GM18909 (cell line): ENCODE results near the gene BEX5.
"Not testable (repeated sequence)": the region's sequence is repeated elsewhere in the genome, so short reads cannot be mapped to it uniquely, and the experiment has no call there.

Source experiments
- ATAC-seq: cut with Tn5 transposase; IDR thresholded peaks from one replicate; pipeline ENCODE4 v1.9.1; 2021; ENCODE audit warnings: mild to moderate bottlenecking; ENCODE audit not compliant: unreplicated experiment, poor library complexity

BEX5 gene

DNA sequence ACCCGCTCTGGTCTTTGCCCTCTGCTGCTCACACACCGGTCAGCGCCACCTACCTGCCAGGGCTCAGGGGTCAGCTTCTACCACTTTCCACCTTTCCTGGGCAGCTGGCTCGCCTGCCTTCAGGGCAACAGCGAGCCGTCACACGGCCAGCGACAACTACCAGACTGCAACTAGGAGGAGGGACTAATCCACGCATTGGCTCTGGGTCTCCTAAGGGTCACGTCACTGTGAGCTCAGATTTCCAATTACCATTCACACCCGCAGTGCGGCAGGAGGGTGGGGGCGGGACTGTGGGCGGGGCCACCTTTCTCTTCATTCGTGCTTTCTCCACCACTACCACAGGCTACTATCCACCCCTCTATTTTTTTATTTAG is at the start of gene BEX5:
Gene BEX5, minus strand, starts transcription at position 172 of the 374 bp plus-strand sequence. CDS start 1,712 bp downstream, outside the sequence.
- peak; percentile 97 for ATAC-seq

DNA sequence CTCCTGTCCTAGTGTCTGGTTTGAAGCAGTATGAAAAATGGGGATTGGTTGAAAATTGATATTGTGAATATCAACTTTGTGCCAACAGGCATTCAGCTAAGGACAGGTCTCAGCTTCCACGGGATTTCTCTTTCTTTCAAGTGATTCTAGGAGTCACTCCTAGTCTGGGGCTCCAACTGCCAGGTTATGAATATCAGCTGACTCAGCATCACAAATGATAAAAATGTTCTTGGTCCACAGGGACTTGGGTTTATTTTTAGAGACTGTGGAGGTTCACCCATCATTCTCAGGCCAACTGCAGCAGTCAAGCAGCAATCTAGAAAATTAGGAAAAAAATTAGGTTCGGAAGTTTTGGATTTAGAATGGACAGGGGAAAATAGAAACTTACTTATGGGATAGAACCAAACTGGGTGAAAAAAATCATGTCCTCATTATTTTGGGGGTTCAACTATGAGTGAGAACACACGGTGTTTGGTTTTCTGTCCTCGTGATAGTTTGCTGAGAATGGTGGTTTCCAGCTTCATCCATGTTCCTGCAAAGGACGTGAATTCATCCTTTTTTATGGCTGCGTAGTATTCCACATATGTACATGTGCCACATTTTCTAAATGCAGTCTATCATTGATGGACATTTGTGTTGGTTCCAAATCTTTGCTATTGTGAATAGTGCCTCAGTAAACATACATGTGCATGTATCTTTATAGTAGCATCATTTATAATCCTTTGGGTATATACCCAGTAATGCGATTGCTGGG is 30.4 kb upstream of the BEX5 start:
- no peak for ATAC-seq

GRCh38 chrX:102154900-102155805 is 624 bp downstream of the BEX5 start:
- ATAC-seq = peak; percentile 32

DNA sequence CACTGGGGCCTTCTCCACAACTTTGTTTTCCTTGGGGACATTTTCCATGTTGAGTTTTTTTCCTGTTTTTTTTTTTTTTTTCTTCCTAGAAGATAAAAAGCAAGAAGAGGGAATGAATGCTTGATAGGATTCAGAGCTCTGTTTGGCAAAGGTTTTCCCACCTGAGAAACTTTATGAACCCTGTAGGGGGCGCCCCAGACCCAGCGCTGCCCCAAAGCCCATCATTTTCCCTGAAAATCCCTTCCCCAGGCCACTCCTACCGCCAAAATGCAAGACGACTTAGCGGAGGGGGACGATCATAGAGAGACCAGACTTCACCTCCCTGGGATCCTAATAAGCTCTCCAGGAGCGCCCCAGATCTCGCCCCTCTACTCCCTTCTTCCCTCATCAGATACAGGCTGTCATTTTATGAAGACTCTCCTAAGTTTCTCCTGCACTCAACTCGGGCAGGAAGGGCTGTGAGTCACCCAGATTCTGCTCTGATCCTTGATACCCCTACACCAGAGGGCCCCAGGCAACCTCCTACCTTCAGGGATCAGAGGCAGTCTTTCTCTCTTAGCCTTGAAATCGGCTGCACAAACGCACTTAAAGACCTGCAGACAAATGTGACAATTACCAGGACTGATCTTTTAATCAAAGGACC is 1.4 kb downstream of the BEX5 start:
- no peak for ATAC-seq

DNA sequence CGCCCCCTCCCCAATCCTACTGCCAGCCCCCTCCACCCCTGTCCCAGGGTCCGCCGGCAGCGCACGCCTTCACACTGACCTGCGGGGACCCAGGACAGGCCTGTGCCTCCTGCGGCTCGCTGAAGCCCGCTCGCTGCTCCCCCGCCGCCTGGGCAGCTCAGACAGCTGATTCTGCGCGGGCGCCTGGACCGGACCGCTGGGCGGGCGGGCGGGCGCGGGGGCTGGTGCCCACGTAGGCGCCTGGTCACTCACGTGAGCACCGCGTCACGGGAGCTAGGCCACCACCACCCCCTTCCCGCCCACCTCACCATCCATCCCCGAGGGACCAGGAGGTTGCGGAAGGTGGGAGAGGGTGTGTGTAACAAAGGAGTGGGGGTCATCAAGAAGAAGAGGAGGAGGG is 13.5 kb downstream of the BEX5 start, which contains the start of gene TCEAL6:
Gene TCEAL6, minus strand, starts transcription at position 208 of the 400 bp plus-strand sequence.
- ATAC-seq = not testable (repeated sequence)

DNA sequence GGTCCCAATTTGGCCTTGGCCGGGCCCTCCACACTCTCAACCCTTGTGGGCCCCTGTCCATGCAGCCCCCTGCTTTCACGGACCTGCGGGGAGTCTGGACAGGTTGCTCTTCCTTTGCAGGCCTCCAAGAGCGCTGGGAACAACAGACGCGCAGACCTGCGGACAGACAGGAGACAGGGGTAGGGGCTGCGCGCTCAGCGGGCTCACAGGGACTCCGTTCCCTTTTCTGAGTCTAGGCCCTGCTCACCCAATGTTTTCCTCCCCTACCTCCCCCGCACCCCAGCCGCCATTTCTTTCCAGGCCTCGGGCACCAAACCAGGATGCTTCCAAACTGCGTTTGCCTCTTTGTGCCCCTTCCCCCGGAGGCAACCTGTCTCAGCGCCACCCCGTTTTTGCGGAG is 14.1 kb downstream of the BEX5 start:
- not testable (repeated sequence) for ATAC-seq

DNA sequence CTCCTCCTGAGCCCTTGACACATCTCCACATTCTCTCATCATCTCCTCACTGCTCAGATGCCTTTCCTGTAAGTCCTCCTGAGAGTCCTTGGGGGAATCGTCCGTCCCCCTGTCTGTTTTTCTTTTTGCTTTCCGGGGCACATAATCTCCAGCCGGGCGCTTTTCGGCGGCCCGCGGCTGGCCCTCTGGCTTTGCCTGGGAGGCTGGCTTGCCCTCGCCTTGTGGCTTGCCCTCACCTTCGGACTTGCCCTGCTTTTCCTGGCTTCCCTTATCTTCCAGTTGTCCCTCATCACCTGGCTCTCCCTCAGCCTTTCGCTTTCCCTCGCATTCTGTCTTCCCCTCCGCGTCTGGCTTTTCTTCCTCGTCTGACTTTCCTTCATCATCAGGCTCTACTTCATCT is 14.9 kb downstream of the BEX5 start:
- not testable (repeated sequence) for ATAC-seq

DNA sequence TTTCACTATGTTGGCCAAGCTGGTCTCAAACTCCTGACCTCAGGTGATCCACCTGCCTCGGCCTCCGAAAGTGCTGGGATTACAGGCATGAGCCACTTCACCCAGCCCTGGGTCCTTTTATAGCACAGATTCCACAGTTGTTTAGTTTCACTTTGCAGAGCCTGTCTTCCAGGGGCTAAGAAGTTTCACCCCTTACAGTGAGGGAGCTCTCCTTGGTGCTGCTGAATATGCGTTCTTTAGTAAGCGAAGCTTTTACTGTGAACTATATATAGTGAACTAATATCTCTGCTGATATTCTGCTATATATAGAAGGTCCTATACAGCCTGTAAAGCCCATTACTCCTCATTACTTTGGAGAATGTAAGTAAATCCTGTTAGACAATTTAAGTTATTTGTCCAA is 17.7 kb downstream of the BEX5 start:
- ATAC-seq = no peak

DNA sequence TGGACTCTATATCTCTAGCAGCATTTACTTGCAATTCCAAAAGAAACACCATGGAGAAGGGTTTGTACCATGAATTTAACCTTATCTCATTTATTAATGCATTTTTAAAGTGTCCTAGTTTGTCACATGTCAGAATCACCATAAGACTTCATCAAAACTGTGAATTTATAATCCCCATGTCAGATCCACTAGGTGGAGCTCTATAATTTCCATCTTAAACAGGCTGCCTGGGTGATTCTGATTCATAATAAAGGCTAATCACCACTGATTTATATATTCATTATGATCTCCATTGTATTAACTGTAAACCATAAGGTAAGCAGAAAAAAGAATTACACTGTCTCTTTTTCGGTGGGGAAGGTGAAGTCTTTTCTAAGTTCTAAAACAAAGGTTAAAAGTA is 26.3 kb downstream of the BEX5 start:
- no peak for ATAC-seq

DNA sequence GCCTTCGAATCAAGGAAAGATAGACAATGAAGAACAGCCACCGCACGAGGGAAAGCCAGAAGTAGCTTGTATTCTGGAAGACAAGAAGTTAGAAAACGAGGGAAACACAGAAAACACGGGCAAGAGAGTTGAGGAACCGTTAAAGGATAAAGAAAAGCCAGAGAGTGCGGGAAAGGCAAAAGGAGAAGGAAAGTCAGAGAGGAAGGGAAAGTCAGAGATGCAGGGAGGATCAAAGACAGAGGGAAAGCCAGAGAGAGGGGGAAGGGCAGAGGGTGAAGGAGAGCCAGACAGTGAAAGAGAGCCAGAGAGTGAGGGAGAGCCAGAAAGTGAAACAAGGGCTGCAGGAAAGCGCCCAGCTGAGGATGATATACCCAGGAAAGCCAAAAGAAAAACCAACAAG is 28.9 kb downstream of the BEX5 start:
- ATAC-seq = no peak

GRCh38 chrX:102126080-102126818 is 29.5 kb downstream of the BEX5 start:
- not testable (repeated sequence) for ATAC-seq

GRCh38 chrX:102125436-102125835 is 30.3 kb downstream of the BEX5 start, which contains the start of gene TCEAL2:
TCEAL2 (plus strand) TSS chrX:102125679; CDS start chrX:102126831, 1,152 bp downstream.
- not testable (repeated sequence) for ATAC-seq

DNA sequence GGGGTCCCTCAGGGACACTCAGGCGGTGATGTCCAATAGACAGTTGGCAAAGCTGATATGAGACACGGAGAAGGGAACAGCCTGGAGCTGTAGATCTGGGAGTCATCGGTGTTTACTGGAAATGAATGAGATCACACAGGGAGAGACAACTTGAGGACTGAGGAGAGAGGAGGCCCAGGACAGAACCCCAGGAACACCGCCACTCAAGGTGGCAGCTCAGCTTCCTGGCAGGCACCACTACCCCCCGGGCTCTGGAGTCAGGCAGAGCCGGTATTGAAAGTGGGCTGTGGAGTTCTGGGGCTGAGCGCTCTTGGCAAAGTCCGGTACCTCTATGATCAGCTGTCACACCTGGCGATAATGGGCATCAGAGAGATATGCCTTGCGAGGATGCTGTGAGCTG is 30.8 kb downstream of the BEX5 start:
- not testable (repeated sequence) for ATAC-seq

GRCh38 chrX:102115748-102116147 is 40.0 kb downstream of the BEX5 start:
- no peak for ATAC-seq

GRCh38 chrX:102113367-102113766 is 42.4 kb downstream of the BEX5 start:
- no peak for ATAC-seq
